Adrenal gland (tissue), 5 donors: ENCODE data around the gene SV2C.

Source experiments
- CTCF ChIP-seq, 6 experiments: fragments of 450-650 bp in 4 of 6; fragments of 200-600 bp in 2 of 6; sonication (generic) in 1 of 6; IDR thresholded peaks; 1 replicate in 5 of 6; 2 replicates in 1 of 6; pipeline versions ENCODE4 v1.5.1 to v1.8.0; 2016 to 2021; ENCODE audit warnings: antibody characterized with exemption in 6 of 6, mild to moderate bottlenecking in 2 of 6, moderate library complexity in 1 of 6
- POLR2A ChIP-seq, 2 donors: fragments of 450-650 bp; IDR thresholded peaks; one replicate each; pipeline ENCODE4 v1.6.1; 2017; ENCODE audit warnings: antibody characterized with exemption in 2 of 2, mild to moderate bottlenecking in 2 of 2, moderate library complexity in 1 of 2
- donor health status: DM: no; HTN: no; CAD: no.

GRCh38 chr5:76257897-76258296, 174.7 kb downstream of the SV2C start:
- no peak for TF ChIP-seq CTCF (IDR thresholded peaks at IDR 0.05)
- TF ChIP-seq POLR2A (IDR thresholded peaks at IDR 0.05), result no peak
